ENCODE results near the gene CNRIP1.
"Not testable (repeated sequence)": the region's sequence is repeated elsewhere in the genome, so short reads cannot be mapped to it uniquely, and the experiment has no call there.

CNRIP1 gene

GRCh38 chr2:68352651-68353391 is 33.1 kb upstream of the CNRIP1 start:
- no peak for TF ChIP-seq CTCF (IDR thresholded peaks at IDR 0.05; ENCODE audit: low read depth, low read length, missing control alignments)
- DNase-seq (ENCODE audit: low read depth) = no peak
- in situ Hi-C loops (cut with HindIII; ENCODE audit: low sequenced_read_pairs) = no loop called here
- H3K4me3 ChIP-seq (ENCODE audit: low read depth, low read length) = no peak overlapping the region

DNA sequence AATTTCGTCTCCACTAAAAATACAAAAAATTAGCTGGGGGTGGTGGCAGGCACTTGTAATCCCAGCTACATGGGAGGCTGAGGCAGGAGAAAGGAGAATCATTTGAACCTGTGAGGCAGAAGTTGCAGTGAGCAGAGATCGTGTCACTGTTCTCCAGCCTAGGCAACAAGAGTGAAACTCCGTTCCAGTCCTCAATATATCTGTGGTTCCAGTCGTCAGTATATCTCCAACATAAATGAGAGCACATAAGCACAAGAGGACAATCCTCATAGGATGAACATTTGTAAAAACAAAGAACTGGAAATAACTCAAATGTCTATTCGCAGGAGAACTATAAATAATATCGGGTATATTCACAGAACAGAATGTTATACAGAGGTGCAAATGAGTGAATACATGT is 32.2 kb upstream of the CNRIP1 start:
- no peak overlapping the region for H3K4me3 ChIP-seq (ENCODE audit: low read depth, low read length)
- no peak for TF ChIP-seq CTCF (IDR thresholded peaks at IDR 0.05; ENCODE audit: low read depth, low read length, missing control alignments)
- no peak for DNase-seq (ENCODE audit: low read depth)
- in situ Hi-C loops (cut with HindIII; ENCODE audit: low sequenced_read_pairs) = no loop called here

DNA sequence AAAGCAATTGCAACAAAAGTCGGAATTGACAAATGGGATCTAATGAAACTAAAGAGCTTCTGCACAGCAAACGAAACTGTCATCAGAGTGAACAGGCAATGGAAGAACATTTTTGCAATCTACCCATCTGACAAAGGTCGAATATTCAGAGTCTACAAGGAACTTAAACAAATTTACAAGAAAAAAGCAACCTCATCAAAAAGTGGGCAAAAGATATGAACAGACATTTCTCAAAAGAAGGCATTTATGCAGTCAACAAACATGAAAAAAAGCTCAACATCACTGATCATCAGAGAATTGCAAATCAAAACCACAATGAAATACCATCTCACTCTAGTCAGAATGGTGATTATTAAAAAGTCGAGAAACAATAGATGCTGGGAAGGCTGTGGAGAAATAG is 29.3 kb upstream of the CNRIP1 start:
- DNase-seq (ENCODE audit: low read depth); H3K4me3 ChIP-seq (ENCODE audit: low read depth, low read length); in situ Hi-C loops (cut with HindIII; ENCODE audit: low sequenced_read_pairs): not testable (repeated sequence)

GRCh38 chr2:68345129-68345875 is 25.6 kb upstream of the CNRIP1 start:
- TF ChIP-seq CTCF (IDR thresholded peaks at IDR 0.05; ENCODE audit: low read depth, low read length, missing control alignments) = no peak
- in situ Hi-C loops (cut with HindIII; ENCODE audit: low sequenced_read_pairs) = no loop called here
- H3K4me3 ChIP-seq (ENCODE audit: low read depth, low read length) = no peak overlapping the region
- DNase-seq (ENCODE audit: low read depth) = no peak

DNA sequence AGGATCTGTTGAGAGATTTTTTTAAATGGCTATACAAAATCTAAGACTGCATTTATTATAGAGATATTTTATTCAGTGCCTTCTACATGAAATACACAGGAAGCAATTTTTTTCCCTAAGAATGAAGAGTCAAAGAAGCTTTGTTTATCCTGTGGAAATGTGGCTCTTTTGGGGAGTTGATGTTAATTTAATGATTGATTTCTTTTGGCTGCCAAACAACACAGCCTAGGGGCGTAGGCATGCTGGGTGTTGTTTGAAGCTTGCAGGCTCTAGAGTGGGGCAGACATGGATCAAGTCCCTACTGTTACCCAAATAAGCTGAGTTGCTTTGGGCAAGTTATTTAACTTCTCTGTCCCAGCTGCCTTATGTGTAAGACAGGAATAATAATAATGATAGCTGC is 24.3 kb upstream of the CNRIP1 start:
- no peak overlapping the region for H3K4me3 ChIP-seq (ENCODE audit: low read depth, low read length)
- in situ Hi-C loops (cut with HindIII; ENCODE audit: low sequenced_read_pairs) = no loop called here
- no peak for DNase-seq (ENCODE audit: low read depth)
- TF ChIP-seq CTCF (IDR thresholded peaks at IDR 0.05; ENCODE audit: low read depth, low read length, missing control alignments) = no peak

- TF ChIP-seq CTCF (IDR thresholded peaks at IDR 0.05; ENCODE audit: low read depth, low read length, missing control alignments) = no peak
- no peak overlapping the region for H3K4me3 ChIP-seq (ENCODE audit: low read depth, low read length)
- no peak for DNase-seq (ENCODE audit: low read depth)
- in situ Hi-C loops (cut with HindIII; ENCODE audit: low sequenced_read_pairs) = no loop called here
Observed at GRCh38 chr2:68342470-68342869, 22.7 kb upstream of the CNRIP1 start.

DNA sequence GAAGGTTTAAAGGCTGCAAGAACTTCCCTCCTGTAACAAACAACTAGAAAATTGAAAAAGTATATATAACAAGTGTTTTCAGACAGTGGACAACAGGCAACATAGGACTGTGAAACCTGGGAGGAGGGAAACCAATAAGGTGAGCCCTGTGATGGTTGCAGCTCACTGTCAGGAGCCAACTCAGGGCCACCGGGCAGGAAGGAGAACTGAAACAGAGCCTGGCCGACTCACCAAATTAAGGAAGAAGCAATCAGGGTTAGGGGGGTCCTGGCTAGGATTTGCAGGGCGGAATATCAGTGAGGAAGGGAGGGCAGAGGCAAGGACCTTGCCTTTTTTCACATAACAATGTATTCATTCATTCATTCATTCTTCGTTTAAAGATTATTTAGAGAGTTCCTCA is 21.8 kb upstream of the CNRIP1 start:
- in situ Hi-C loops (cut with HindIII; ENCODE audit: low sequenced_read_pairs) = no loop called here
- no peak overlapping the region for H3K4me3 ChIP-seq (ENCODE audit: low read depth, low read length)
- TF ChIP-seq CTCF (IDR thresholded peaks at IDR 0.05; ENCODE audit: low read depth, low read length, missing control alignments) = no peak
- DNase-seq (ENCODE audit: low read depth) = no peak
